Measurements from ENCODE around the gene IKZF4. TPM values are rescaled to one million over a fixed set of nuclear protein-coding genes. Genes with fewer than 3 reads are reported as not detected.

Gene IKZF4
- total and polyA plus RNA-seq, 10 of the 15 experiments (the other 5 are each of a cell fraction or from before 2014, with no cell fraction given) = 0.74 to 5.5 (median 1.1) TPM

DNA sequence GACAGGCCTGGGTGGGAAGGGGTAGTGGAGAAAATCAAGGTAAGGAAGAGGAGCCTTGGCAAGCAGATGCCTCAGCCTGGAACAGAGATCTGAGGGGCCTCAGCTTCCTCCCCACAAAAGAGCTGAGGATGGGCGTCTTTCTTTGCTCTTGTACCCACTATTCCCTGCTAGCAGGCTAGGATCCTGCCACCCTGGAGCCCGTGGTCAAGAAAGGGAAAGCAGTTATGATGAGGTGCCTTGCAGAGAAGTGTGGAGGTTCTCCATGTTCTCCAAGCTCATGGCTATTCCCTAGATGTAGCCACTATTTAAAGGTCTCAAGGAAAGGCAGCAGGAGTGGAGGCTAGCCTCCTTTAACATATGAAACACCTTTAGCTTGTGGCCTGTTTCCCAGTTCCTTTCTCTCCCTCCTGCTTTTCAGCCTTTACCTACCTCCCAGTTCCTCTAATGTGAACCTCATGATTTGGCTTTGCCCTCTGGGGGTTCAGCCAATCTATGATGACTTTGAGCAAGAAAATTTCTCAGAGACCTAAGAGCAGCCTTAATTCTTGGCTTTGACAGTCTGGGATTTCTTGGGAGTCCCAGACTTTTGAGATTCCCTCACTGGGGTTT, 1.1 kb downstream of the IKZF4 start:
- WGBS (ENCODE audit: insufficient coverage, insufficient replicate concordance, low lambda C conversion rate, missing lambda C conversion rate) = 68% methylated on average over 2 of the region's 2 CpGs
- no peaks in the 10 kb centered on the region for H3K27me3 ChIP-seq (replicated peaks in 1 of 2; ENCODE audit: control insufficient read depth in 2 of 2, insufficient read depth in 2 of 2, low read length in 1 of 2)
- no peak overlapping the region for H2AFZ ChIP-seq (ENCODE audit: control insufficient read depth, low read depth, low read length)
- H3K4me2 ChIP-seq (ENCODE audit: control insufficient read depth, insufficient read depth) = no peak overlapping the region
- H3K36me3 ChIP-seq (ENCODE audit: control insufficient read depth in 2 of 2, insufficient read depth in 2 of 2, low read length in 1 of 2) = no peaks in the 10 kb centered on the region
- DNase-seq (ENCODE audit: low read depth, low spot score) = no peak
- CTCF ChIA-PET = no interaction called here
- RAD21 ChIA-PET (ENCODE audit: unreplicated experiment) = no interaction called here
- peaks cover 7% of the 10 kb centered on the region for H3K4me1 ChIP-seq (ENCODE audit: control insufficient read depth, insufficient read depth, low read length)
- in situ Hi-C loops (cut with MboI) (no loop called here), intact Hi-C loops (cut with micrococcal nuclease; ENCODE audit: unreplicated experiment) (no loop called here)
- H4K20me1 ChIP-seq (ENCODE audit: control insufficient read depth, insufficient read depth) = no peaks in the 10 kb centered on the region
- H3K27ac ChIP-seq (ENCODE audit: control insufficient read depth, insufficient read depth) = no peak overlapping the region
- no peaks in the 10 kb centered on the region for H3K9me3 ChIP-seq (replicated peaks; ENCODE audit: control insufficient read depth, insufficient read depth, low read length)
- POLR2A ChIA-PET = interaction anchor here (0.5 to 0.6 kb wide), 4 partner anchors 16 to 1548 kb away, joined by 3 to 7 read pairs (median 4); no protein-coding TSS in a partner anchor
- H3K4me3 ChIP-seq = no peak overlapping the region
- no peak for TF ChIP-seq KAT2A (conservative IDR thresholded peaks at IDR 0.05; ENCODE audit: control insufficient read depth, low read depth, low read length)
- TF ChIP-seq, protein P1, sequence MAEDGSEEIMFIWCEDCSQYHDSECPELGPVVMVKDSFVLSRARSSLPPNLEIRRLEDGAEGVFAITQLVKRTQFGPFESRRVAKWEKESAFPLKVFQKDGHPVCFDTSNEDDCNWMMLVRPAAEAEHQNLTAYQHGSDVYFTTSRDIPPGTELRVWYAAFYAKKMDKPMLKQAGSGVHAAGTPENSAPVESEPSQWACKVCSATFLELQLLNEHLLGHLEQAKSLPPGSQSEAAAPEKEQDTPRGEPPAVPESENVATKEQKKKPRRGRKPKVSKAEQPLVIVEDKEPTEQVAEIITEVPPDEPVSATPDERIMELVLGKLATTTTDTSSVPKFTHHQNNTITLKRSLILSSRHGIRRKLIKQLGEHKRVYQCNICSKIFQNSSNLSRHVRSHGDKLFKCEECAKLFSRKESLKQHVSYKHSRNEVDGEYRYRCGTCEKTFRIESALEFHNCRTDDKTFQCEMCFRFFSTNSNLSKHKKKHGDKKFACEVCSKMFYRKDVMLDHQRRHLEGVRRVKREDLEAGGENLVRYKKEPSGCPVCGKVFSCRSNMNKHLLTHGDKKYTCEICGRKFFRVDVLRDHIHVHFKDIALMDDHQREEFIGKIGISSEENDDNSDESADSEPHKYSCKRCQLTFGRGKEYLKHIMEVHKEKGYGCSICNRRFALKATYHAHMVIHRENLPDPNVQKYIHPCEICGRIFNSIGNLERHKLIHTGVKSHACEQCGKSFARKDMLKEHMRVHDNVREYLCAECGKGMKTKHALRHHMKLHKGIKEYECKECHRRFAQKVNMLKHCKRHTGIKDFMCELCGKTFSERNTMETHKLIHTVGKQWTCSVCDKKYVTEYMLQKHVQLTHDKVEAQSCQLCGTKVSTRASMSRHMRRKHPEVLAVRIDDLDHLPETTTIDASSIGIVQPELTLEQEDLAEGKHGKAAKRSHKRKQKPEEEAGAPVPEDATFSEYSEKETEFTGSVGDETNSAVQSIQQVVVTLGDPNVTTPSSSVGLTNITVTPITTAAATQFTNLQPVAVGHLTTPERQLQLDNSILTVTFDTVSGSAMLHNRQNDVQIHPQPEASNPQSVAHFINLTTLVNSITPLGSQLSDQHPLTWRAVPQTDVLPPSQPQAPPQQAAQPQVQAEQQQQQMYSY (CRISPR knock-in tag; IDR thresholded peaks at IDR 0.05) = no peak
- peak; percentile 78 for TF ChIP-seq SPI1 (IDR thresholded peaks at IDR 0.05; ENCODE audit: borderline replicate concordance, insufficient read depth, low read depth, low read length)
- no peak for TF ChIP-seq FOS (IDR thresholded peaks at IDR 0.05; ENCODE audit: borderline replicate concordance, extremely low read depth, insufficient read length)
- no peak for TF ChIP-seq ZNF24 (IDR thresholded peaks at IDR 0.05)
- FAIRE-seq = no peak
- SMC1A ChIA-PET (ENCODE audit: uncharacterized antibody, unreplicated experiment) = interaction anchor here (0.9 to 1.6 kb wide), 2 partner anchors 13 to 195 kb away, joined by 3 to 4 read pairs; no protein-coding TSS in a partner anchor
- BruUV-seq (replicated peaks) = no TSS peak
- no peak for ATAC-seq
- no peak overlapping the region; the same call in 1 of the 2 replicates for H3K9ac ChIP-seq (ENCODE audit: control insufficient read depth, insufficient read depth, low read length)
- no peaks in the 10 kb centered on the region for H3K79me2 ChIP-seq (ENCODE audit: control insufficient read depth, insufficient read depth, low read length)

All from GM12878 (cell line).